Osteocyte (in vitro differentiated cells): Measurements from ENCODE around the gene CRYBG2. TPM values are rescaled to one million over a fixed set of nuclear protein-coding genes. Genes with fewer than 3 reads are reported as not detected.

Experiments used
- DNase-seq: peaks from one replicate; pipeline ENCODE4 v3.0.0; 2021; ENCODE audit warnings: mixed read lengths; ENCODE audit not compliant: unreplicated experiment; ENCODE audit errors: extremely low spot score
- H3K27ac Mint-ChIP-seq: one replicate; pipeline ENCODE4 v1.8.0; 2021; ENCODE audit warnings: mild to moderate bottlenecking, mixed read lengths; ENCODE audit not compliant: unreplicated experiment
- H3K27me3 Mint-ChIP-seq: one replicate; pipeline ENCODE4 v1.8.0; 2021; ENCODE audit warnings: mixed read lengths; ENCODE audit not compliant: unreplicated experiment
- H3K36me3 Mint-ChIP-seq: one replicate; pipeline ENCODE4 v1.8.0; 2021; ENCODE audit warnings: mixed read lengths; ENCODE audit not compliant: unreplicated experiment
- H3K4me1 Mint-ChIP-seq: one replicate; pipeline ENCODE4 v1.8.0; 2021; ENCODE audit warnings: mixed read lengths; ENCODE audit not compliant: unreplicated experiment
- H3K4me3 Mint-ChIP-seq: one replicate; pipeline ENCODE4 v1.8.0; 2021; ENCODE audit warnings: mild to moderate bottlenecking, moderate library complexity, mixed read lengths; ENCODE audit not compliant: unreplicated experiment
- H3K9me3 Mint-ChIP-seq: one replicate; pipeline ENCODE4 v1.8.0; 2021; ENCODE audit warnings: mixed read lengths; ENCODE audit not compliant: unreplicated experiment
- total RNA-seq: library from RNA; stranded (reverse); gene quantifications from 2 replicates; pipeline ENCODE4 v1.2.1, GENCODE V29; 2021
- TF ChIP-seq, protein P1 (sequence below): fragments of 200-600 bp; sonication (generic); IDR thresholded peaks from 2 replicates; pipeline ENCODE4 v1.5.0; 2021; ENCODE audit warnings: antibody characterized with exemption, mild to moderate bottlenecking, moderate library complexity

Gene CRYBG2
- total RNA-seq, 1 donor from 2014 or later, result not detected

DNA sequence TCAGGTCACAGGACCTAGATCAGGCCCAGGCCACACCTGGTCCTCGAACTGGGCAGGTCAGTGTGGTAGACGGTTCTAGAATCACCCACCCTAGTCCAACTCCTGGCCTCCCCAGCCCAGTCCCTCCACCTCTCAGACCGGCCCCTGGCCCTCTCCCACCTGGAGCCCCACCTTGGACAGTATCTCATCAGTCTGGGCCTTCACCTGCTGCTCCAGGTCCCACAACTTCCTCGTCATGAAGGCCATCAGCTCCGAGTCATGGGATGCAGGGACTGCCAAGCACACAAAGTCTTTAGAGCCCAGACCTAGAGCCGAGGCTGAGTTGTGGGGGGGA lies 56.2 kb downstream of the CRYBG2 start:
- Mint-ChIP-seq H3K4me1 (peaks cover 5% of the 10 kb centered on the region), H3K36me3 (no peaks in the 10 kb centered on the region), H3K27me3 (no peaks in the 10 kb centered on the region), H3K4me3 (no peak overlapping the region), H3K9me3 (no peaks in the 10 kb centered on the region), H3K27ac (no peak overlapping the region)
- TF ChIP-seq, protein P1, sequence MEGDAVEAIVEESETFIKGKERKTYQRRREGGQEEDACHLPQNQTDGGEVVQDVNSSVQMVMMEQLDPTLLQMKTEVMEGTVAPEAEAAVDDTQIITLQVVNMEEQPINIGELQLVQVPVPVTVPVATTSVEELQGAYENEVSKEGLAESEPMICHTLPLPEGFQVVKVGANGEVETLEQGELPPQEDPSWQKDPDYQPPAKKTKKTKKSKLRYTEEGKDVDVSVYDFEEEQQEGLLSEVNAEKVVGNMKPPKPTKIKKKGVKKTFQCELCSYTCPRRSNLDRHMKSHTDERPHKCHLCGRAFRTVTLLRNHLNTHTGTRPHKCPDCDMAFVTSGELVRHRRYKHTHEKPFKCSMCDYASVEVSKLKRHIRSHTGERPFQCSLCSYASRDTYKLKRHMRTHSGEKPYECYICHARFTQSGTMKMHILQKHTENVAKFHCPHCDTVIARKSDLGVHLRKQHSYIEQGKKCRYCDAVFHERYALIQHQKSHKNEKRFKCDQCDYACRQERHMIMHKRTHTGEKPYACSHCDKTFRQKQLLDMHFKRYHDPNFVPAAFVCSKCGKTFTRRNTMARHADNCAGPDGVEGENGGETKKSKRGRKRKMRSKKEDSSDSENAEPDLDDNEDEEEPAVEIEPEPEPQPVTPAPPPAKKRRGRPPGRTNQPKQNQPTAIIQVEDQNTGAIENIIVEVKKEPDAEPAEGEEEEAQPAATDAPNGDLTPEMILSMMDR, result no peak
- DNase-seq, result no peak

DNA sequence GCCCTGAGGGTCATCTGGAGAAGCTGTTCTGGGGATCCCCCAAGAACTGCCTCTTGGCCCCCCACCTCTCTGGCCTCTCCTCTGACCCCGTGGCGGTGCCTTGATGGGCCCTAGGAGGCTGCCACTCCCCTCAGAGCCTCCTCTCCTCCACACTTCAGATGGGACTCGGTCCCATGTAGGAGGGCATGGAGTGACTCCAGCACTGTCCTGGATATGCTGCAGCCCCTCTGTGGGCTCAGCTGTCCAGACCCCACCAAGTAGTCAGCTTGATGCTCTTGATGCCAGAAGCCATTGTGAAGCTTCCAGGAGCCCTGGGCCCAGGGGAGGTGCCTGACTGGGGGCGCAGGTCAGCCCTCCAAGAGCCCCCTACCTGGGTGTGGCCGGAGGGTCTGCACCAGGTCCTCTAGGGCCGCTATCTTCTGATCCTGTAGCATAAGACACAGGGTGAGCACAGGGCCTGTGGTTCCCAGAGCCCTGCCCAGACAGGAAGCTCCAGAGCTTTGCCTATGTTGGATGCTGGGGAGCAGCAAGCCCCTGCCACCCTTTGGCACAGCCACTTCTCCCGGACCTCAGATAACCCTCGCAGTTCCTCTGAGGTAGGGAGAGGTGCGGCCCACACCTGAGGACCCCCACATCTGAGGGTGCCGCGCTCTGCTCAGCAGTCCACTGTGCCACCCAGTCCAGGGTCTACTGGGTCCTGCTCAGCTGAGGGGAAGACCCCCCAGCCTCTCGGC lies 56.7 kb downstream of the CRYBG2 start:
- Mint-ChIP-seq H3K4me3 (no peak overlapping the region), H3K9me3 (no peaks in the 10 kb centered on the region), H3K27me3 (no peaks in the 10 kb centered on the region), H3K27ac (no peak overlapping the region), H3K4me1 (no peaks in the 10 kb centered on the region), H3K36me3 (no peaks in the 10 kb centered on the region)
- DNase-seq, result no peak
- TF ChIP-seq, protein P1, result no peak

DNA sequence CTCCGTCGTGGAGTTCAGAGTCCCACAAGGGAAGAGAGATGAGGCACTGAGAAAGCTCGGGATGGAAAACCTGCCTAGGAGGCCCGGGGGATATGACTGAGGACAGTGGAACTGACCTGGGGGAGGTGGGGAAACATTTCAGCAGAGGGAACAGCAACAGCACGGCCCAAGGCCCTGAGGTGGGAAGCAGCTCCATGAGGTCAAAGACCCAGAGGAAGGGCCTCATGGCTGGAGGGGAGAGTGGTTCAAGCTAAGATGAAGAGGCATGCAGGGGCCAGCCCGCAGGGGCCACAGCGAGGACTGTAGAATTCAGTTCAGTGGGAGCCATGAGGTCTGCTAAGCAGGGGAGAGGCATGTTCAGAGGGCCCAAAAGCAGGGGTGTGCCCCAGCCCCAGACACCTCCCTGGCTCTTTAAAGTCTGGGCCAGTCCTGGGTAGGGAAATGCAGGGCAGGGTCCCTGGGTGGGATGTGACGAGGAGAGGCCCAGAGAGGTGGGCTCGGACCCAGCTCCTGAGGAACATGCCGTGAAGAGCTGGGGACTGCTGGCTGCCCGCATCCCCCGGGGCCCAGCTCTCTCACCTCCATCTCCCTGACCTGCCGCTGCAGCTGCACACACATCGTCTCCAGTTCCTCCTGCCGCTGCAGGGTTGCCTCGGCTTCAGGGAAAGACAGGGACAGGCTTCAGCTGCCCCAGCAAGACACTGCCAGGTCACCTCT lies 57.4 kb downstream of the CRYBG2 start:
- no peak overlapping the region for H3K4me3 Mint-ChIP-seq

GRCh38 chr1:26295194-26296138 lies 58.5 kb downstream of the CRYBG2 start:
- H3K9me3 Mint-ChIP-seq, result no peaks in the 10 kb centered on the region
- H3K4me1 Mint-ChIP-seq, result no peaks in the 10 kb centered on the region
- no peak overlapping the region for H3K27ac Mint-ChIP-seq
- DNase-seq, result no peak
- TF ChIP-seq, protein P1, result no peak
- no peak overlapping the region for H3K4me3 Mint-ChIP-seq
- H3K36me3 Mint-ChIP-seq, result no peaks in the 10 kb centered on the region
- no peaks in the 10 kb centered on the region for H3K27me3 Mint-ChIP-seq

More for the DNA sequence above, 57.4 kb downstream of the CRYBG2 start:
- H3K36me3 Mint-ChIP-seq, result no peaks in the 10 kb centered on the region
- no peaks in the 10 kb centered on the region for H3K27me3 Mint-ChIP-seq
- H3K4me1 Mint-ChIP-seq, result no peaks in the 10 kb centered on the region
- no peak for DNase-seq
- H3K27ac Mint-ChIP-seq, result no peak overlapping the region
- TF ChIP-seq, protein P1, result no peak
- H3K9me3 Mint-ChIP-seq, result no peaks in the 10 kb centered on the region
